Measurements from ENCODE around the gene MRPL54.

MRPL54 gene

GRCh38 chr19:3790941-3791340 is 28.5 kb downstream of the MRPL54 start:
- no peaks in the 10 kb centered on the region for H3K9me2 ChIP-seq (replicated peaks; ENCODE audit: low read depth, low read length)
- H3K4me2 ChIP-seq (ENCODE audit: low read depth, low read length, poor library complexity, severe bottlenecking): no peak overlapping the region
- TF ChIP-seq CTCF (conservative IDR thresholded peaks at IDR 0.05; ENCODE audit: low read length): no peak
- no peak for TF ChIP-seq EZH2phosphoT487 (IDR thresholded peaks at IDR 0.05; ENCODE audit: borderline replicate concordance)
- H3K4me3 ChIP-seq (ENCODE audit: low read length, poor library complexity, severe bottlenecking): no peak overlapping the region
- H3F3A ChIP-seq (ENCODE audit: low read depth): no peaks in the 10 kb centered on the region
- H3K9ac ChIP-seq (ENCODE audit: low read depth, low read length, poor library complexity, severe bottlenecking): no peak overlapping the region
- H3K27me3 ChIP-seq (ENCODE audit: insufficient read depth, low read length, poor library complexity, severe bottlenecking): peaks cover under 1% of the 10 kb centered on the region
- H3K36me3 ChIP-seq (ENCODE audit: insufficient read depth, low read length): no peaks in the 10 kb centered on the region
- H3K79me2 ChIP-seq (ENCODE audit: insufficient read depth, low read length): peaks cover 1% of the 10 kb centered on the region; the same call in 1 of the 2 replicates
- peaks cover 3% of the 10 kb centered on the region for H3K4me1 ChIP-seq (ENCODE audit: insufficient read depth, low read length, poor library complexity, severe bottlenecking)
- no peak overlapping the region for H2AFZ ChIP-seq (ENCODE audit: low read length)
- H3K9me3 ChIP-seq (ENCODE audit: insufficient read depth, low read depth, low read length): no peaks in the 10 kb centered on the region
- no peaks in the 10 kb centered on the region for H4K20me1 ChIP-seq (ENCODE audit: insufficient read depth, low read length, poor library complexity, severe bottlenecking)

- H3F3A ChIP-seq (ENCODE audit: low read depth): no peaks in the 10 kb centered on the region
- H3K9me2 ChIP-seq (replicated peaks; ENCODE audit: low read depth, low read length): no peaks in the 10 kb centered on the region
- no peaks in the 10 kb centered on the region for H4K20me1 ChIP-seq (ENCODE audit: insufficient read depth, low read length, poor library complexity, severe bottlenecking)
- no peaks in the 10 kb centered on the region for H3K4me1 ChIP-seq (ENCODE audit: insufficient read depth, low read length, poor library complexity, severe bottlenecking)
- no peak overlapping the region for H3K4me3 ChIP-seq (ENCODE audit: low read length, poor library complexity, severe bottlenecking)
- no peak overlapping the region for H3K9ac ChIP-seq (ENCODE audit: low read depth, low read length, poor library complexity, severe bottlenecking)
- no peaks in the 10 kb centered on the region for H3K27me3 ChIP-seq (ENCODE audit: insufficient read depth, low read length, poor library complexity, severe bottlenecking)
- no peak for TF ChIP-seq CTCF (conservative IDR thresholded peaks at IDR 0.05; ENCODE audit: low read length)
- TF ChIP-seq EZH2phosphoT487 (IDR thresholded peaks at IDR 0.05; ENCODE audit: borderline replicate concordance): no peak
- no peaks in the 10 kb centered on the region for H3K79me2 ChIP-seq (ENCODE audit: insufficient read depth, low read length)
- H3K36me3 ChIP-seq (ENCODE audit: insufficient read depth, low read length): no peaks in the 10 kb centered on the region
- H3K9me3 ChIP-seq (ENCODE audit: insufficient read depth, low read depth, low read length): peaks cover 4% of the 10 kb centered on the region; the same call in 1 of the 2 replicates
- H2AFZ ChIP-seq (ENCODE audit: low read length): no peak overlapping the region
- H3K4me2 ChIP-seq (ENCODE audit: low read depth, low read length, poor library complexity, severe bottlenecking): no peak overlapping the region
These were observed 29.6 kb downstream of the MRPL54 start for GRCh38 chr19:3792114-3792513.

- H3K4me2 ChIP-seq (ENCODE audit: low read depth, low read length, poor library complexity, severe bottlenecking): no peak overlapping the region
- no peaks in the 10 kb centered on the region for H3K9me2 ChIP-seq (replicated peaks; ENCODE audit: low read depth, low read length)
- H3K27me3 ChIP-seq (ENCODE audit: insufficient read depth, low read length, poor library complexity, severe bottlenecking): no peaks in the 10 kb centered on the region
- no peaks in the 10 kb centered on the region for H3F3A ChIP-seq (ENCODE audit: low read depth)
- H3K4me1 ChIP-seq (ENCODE audit: insufficient read depth, low read length, poor library complexity, severe bottlenecking): no peaks in the 10 kb centered on the region
- H3K79me2 ChIP-seq (ENCODE audit: insufficient read depth, low read length): no peaks in the 10 kb centered on the region
- H3K9ac ChIP-seq (ENCODE audit: low read depth, low read length, poor library complexity, severe bottlenecking): no peak overlapping the region
- H2AFZ ChIP-seq (ENCODE audit: low read length): no peak overlapping the region
- TF ChIP-seq EZH2phosphoT487 (IDR thresholded peaks at IDR 0.05; ENCODE audit: borderline replicate concordance): no peak
- TF ChIP-seq CTCF (conservative IDR thresholded peaks at IDR 0.05; ENCODE audit: low read length): no peak
- no peaks in the 10 kb centered on the region for H3K36me3 ChIP-seq (ENCODE audit: insufficient read depth, low read length)
- H3K9me3 ChIP-seq (ENCODE audit: insufficient read depth, low read depth, low read length): peaks cover 4% of the 10 kb centered on the region; the same call in 1 of the 2 replicates
- H3K4me3 ChIP-seq (ENCODE audit: low read length, poor library complexity, severe bottlenecking): no peak overlapping the region
- no peaks in the 10 kb centered on the region for H4K20me1 ChIP-seq (ENCODE audit: insufficient read depth, low read length, poor library complexity, severe bottlenecking)
These were observed 31.3 kb downstream of the MRPL54 start for GRCh38 chr19:3793799-3794198.

All from Loucy (cell line).